ENCODE data around the gene ENO2.
"Not testable (repeated sequence)": the region's sequence is repeated elsewhere in the genome, so short reads cannot be mapped to it uniquely, and the experiment has no call there.

The ENO2 gene

GRCh38 chr12:6886206-6886999 is 28.0 kb upstream of the ENO2 start:
- DNase-seq (ENCODE audit: low spot score): not testable (repeated sequence)

GRCh38 chr12:6887460-6887859 is 26.9 kb upstream of the ENO2 start:
- no peak for DNase-seq (ENCODE audit: low spot score)

GRCh38 chr12:6888360-6888759 is 26.0 kb upstream of the ENO2 start:
- DNase-seq (ENCODE audit: low spot score): no peak

- not testable (repeated sequence) for DNase-seq (ENCODE audit: low spot score)
Measured at GRCh38 chr12:6888794-6889193, 25.6 kb upstream of the ENO2 start.

- DNase-seq (ENCODE audit: low spot score): not testable (repeated sequence)
Measured at GRCh38 chr12:6889775-6890573, 24.4 kb upstream of the ENO2 start.

- DNase-seq (ENCODE audit: low spot score): peak; percentile 98
Measured at GRCh38 chr12:6890789-6891645, 23.4 kb upstream of the ENO2 start.

- DNase-seq (ENCODE audit: low spot score): no peak
Measured at GRCh38 chr12:6891646-6892001, 22.8 kb upstream of the ENO2 start.

- DNase-seq (ENCODE audit: low spot score): not testable (repeated sequence)
Measured at GRCh38 chr12:6892683-6893082, 21.7 kb upstream of the ENO2 start.

- no peak for DNase-seq (ENCODE audit: low spot score)
Measured at GRCh38 chr12:6894321-6894720, 20.1 kb upstream of the ENO2 start.

- no peak for DNase-seq (ENCODE audit: low spot score)
Measured at GRCh38 chr12:6896846-6897435, 17.4 kb upstream of the ENO2 start.

- DNase-seq (ENCODE audit: low spot score): no peak
Measured at GRCh38 chr12:6899427-6899826, 15.0 kb upstream of the ENO2 start.

GRCh38 chr12:6899837-6900519 is 14.4 kb upstream of the ENO2 start:
- peak; percentile 53 for DNase-seq (ENCODE audit: low spot score)

- no peak for DNase-seq (ENCODE audit: low spot score)
Measured at GRCh38 chr12:6902448-6902847, 11.9 kb upstream of the ENO2 start.

- no peak for DNase-seq (ENCODE audit: low spot score)
Measured at GRCh38 chr12:6903722-6904121, 10.7 kb upstream of the ENO2 start.

- peak; percentile 97 for DNase-seq (ENCODE audit: low spot score)
Measured at GRCh38 chr12:6904280-6905276, 9.8 kb upstream of the ENO2 start, which contains the start of gene LRRC23. TSS of gene LRRC23 (plus strand) at chr12:6904822. CDS start at chr12:6905634, 812 bp downstream.

- no peak for DNase-seq (ENCODE audit: low spot score)
Measured at GRCh38 chr12:6905414-6906040, 8.9 kb upstream of the ENO2 start.

- DNase-seq (ENCODE audit: low spot score): not testable (repeated sequence)
Measured at GRCh38 chr12:6908141-6908540, 6.2 kb upstream of the ENO2 start.

- DNase-seq (ENCODE audit: low spot score): no peak
Measured at GRCh38 chr12:6909421-6910145, 4.8 kb upstream of the ENO2 start.

Measured in putamen (tissue), 1 donor.